Epithelial cell of proximal tubule (primary cell): Measurements from ENCODE around the gene FRRS1. TPM values are rescaled to one million over a fixed set of nuclear protein-coding genes. Genes with fewer than 3 reads are reported as not detected.

Source experiments
- DNase-seq: peaks from one replicate; pipeline ENCODE4 v3.0.0-alpha.2; 2011; ENCODE audit warnings: low read depth
- H3K4me3 ChIP-seq: 2 replicates; pipeline ENCODE4 v1.5.1; 2011; ENCODE audit warnings: low read depth, mild to moderate bottlenecking, low read length
- CTCF ChIP-seq: conservative IDR thresholded peaks from 2 replicates; pipeline ENCODE4 v1.5.1; 2012; ENCODE audit warnings: low read depth, mild to moderate bottlenecking, low read length
- total RNA-seq: library from RNA; depleted of rRNA; stranded (reverse); fragments of >200 nt; gene quantifications from 2 replicates; pipeline ENCODE4 v1.2.3, GENCODE V29; 2015

The FRRS1 gene
- total RNA-seq, 1 donor from 2014 or later, result 3.3 TPM

- no peak for TF ChIP-seq CTCF
- DNase-seq, result no peak
- no peak overlapping the region for H3K4me3 ChIP-seq
Measured at GRCh38 chr1:99691175-99691574, 75.3 kb downstream of the FRRS1 start.

GRCh38 chr1:99685516-99686180 lies 80.8 kb downstream of the FRRS1 start:
- no peak overlapping the region for H3K4me3 ChIP-seq
- peak; percentile 77 for TF ChIP-seq CTCF
- peak; percentile 42 for DNase-seq

GRCh38 chr1:99682291-99682751 lies 84.1 kb downstream of the FRRS1 start:
- DNase-seq, result peak; percentile 23
- no peak overlapping the region for H3K4me3 ChIP-seq
- TF ChIP-seq CTCF, result no peak

GRCh38 chr1:99681583-99681982 lies 84.9 kb downstream of the FRRS1 start:
- no peak for TF ChIP-seq CTCF
- DNase-seq, result no peak
- H3K4me3 ChIP-seq, result no peak overlapping the region

GRCh38 chr1:99680270-99680669 lies 86.2 kb downstream of the FRRS1 start:
- no peak overlapping the region for H3K4me3 ChIP-seq
- DNase-seq, result no peak
- no peak for TF ChIP-seq CTCF

- no peak overlapping the region for H3K4me3 ChIP-seq
- no peak for TF ChIP-seq CTCF
- DNase-seq, result no peak
Measured at GRCh38 chr1:99677416-99677815, 89.0 kb downstream of the FRRS1 start.

GRCh38 chr1:99676876-99677275 lies 89.6 kb downstream of the FRRS1 start:
- H3K4me3 ChIP-seq, result no peak overlapping the region
- DNase-seq, result no peak
- TF ChIP-seq CTCF, result no peak
